NCI-H774 (cell line): Measurements from ENCODE around the gene CST6.
"Not testable (repeated sequence)": the region's sequence is repeated elsewhere in the genome, so short reads cannot be mapped to it uniquely, and the experiment has no call there.

Experiments
- DNase-seq: peaks from one replicate; lab custom pipeline; 2025; lab: John Stamatoyannopoulos, UW

The CST6 gene

DNA sequence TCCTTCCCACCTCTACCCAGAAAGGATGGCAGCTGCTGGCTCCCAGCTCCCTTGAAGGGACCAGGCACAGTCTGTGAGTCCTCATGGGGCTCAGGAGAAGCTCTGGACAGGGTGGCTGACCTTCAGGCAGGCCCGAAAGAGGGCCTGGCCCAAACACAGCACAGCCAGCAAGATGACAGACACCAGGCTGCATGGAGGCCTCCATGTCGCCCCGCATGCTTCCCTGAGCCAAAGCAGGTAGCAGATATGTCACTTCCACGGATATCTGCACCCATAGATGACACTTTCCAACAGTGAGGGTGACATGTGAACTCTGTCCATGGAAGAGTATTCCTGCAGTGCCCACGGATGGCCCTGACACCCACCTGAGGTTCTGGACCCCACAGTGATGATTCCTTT, 28.2 kb upstream of the CST6 start:
- DNase-seq: no peak

DNA sequence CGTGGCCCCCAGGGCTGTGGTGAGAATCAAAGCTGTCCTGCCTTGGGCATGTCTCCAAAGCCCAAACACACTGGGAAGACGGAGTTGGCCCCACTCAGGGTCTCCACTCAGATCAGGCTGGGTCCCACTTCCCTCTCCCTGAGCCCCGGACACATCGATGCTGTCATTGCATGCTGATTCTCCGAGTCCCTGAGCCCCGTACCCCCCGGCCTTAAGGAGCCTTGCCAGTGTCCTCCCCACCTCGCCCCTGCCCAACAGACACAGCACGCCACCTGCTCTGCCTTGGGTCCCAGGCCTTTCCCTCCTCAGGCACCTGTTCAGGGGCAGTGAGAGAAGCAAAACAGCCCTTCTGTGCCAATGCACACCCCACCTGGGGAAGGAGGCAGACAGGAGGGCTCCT, 24.5 kb upstream of the CST6 start:
- DNase-seq: no peak

DNA sequence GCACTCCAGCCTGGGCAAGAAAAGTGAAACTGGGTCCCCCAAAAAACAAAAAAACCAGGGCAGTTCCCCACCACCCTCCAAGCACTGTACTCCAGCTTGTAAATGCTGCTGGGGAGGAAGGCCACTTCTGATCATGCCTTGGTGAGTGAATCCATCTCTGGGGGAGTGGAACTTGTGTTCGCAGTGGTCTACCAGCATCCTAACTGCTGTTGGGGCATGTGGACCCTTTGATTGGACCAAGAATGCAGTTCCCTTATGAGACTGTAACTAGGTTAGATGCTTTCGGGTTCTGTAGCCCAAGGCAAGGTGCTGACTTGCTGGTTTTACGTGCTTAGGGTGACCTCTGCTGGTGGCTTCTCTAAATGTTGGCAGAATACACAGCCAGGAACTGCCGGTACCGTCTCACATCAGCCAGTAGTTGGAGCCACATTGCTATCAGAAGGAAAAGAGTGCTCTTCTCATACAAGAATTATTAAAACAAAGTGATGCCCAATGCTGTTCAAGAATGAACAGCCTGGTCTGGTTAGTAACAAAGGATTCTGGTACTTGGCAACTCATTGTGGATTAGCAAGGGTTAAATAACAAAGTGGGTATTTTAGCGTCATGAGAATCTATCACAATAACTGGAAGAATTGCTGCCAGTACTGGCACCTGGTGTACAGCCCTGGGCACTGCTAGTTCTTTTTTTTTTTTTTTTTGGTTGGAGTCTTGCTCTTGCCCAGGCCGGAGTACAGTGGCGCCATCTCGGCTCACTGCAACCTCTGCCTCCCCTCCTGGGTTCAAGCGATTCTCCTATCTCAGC, 22.8 kb upstream of the CST6 start:
- peak; percentile 91 for DNase-seq

DNA sequence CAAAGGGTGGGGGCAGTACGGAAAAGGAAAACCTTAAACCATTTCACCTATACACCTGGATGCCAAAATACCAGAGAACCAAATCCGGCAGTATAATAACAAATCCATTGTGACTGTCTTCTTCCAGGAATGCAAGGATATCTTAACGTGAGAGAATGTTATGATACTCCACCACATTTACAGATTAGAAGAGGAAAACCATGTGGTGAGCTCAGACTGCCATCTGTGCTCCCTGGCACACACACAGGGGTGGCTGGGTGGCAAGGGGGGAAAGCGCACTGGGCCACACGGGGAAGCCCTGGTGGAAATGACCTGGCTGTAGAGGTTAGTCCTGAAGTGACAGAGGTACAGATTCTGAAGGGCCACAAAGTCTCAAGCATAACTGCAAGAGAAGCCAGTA, 19.8 kb upstream of the CST6 start:
- DNase-seq: no peak

DNA sequence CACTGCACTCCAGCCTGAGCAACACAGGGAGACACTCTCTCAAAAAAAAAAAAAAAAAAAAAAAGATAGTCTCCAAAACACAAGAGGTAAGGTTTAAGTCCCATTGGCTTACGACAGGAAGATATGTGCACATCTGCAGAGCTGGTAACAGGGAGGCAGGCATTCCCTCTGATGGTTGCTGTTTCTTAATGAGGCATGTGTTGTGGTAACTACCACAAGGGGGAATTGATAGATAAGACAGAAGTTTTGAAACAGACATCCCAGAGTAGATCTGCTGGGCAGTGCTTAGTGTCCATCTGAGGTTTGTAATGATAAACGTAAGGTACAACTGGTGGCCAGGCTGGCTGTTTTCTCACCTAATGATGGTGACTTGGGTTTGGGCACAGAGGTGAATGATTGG, 14.5 kb upstream of the CST6 start:
- DNase-seq: no peak

DNA sequence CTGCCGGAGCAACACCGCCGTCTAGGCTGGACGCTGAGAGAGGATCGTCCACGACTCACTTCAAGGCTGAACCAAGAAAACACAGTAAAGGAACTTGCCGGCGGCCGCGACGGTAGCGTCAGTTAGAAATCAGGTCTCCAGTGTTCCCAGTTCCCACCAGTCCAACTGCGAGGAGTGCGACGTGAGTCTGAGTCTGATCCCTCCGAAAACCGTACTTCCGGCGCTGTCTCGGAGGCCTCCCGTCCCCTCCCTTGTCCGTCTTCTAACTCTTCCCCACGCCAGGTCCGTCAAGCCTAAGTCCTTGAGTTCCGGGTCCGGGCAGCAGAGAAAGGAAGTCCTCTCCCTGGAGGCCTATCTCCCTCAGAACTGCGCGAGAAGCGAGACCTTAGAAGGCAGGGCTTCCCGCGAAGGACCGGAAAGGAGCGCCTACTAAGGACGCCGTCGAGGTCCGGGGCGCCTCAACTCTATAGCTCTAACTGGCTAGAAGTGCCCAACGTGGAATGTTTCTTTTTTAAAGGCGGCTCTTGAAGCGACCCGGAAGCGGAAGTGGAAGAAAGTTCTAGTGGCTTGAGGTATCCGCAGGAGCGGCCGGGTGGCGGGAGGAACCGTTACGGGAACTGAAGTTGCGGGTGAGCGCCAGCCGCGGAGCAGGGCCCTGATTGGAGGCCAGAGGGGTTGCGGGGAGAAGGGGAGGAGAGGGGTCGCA, 9.7 kb upstream of the CST6 start, which contains the start of the genes BANF1 and EIF1AD:
Gene BANF1 (plus strand): TSS at position 562 of the 706 bp plus-strand sequence. CDS start 748 bp downstream, outside the sequence.
Gene EIF1AD (minus strand): TSS at position 216 of the 706 bp plus-strand sequence. CDS start 1,768 bp downstream, outside the sequence.
- peak; percentile 96 for DNase-seq

DNA sequence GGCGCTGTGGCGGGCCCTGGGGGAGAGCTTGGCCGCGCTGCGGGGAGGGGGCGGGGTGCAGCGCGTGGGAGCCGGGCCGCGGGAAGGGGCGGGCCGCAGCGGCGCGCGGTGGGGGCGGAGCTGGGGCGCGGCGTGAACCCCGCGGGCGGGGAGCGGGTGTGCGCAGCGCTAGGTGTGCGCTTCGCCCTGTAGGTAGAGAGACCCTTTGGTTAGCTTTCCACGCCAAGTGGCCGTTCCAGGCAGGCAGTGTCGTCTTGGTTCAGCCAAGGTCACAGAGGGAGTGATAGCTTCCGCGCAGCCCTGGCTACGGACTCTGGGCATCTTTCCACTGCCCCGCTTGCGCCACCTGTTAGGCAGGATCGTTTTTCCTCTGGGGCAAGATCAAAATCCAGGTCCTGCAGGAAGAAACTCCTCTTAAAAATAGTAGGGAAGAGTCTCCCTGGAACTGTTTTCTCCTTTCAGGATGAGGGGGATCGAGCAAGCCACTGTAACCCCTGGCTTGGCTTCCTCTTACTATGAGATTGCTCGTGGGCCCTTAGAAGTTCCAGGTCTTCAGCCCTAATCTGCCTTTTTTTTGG, 9.1 kb upstream of the CST6 start:
- no peak for DNase-seq

DNA sequence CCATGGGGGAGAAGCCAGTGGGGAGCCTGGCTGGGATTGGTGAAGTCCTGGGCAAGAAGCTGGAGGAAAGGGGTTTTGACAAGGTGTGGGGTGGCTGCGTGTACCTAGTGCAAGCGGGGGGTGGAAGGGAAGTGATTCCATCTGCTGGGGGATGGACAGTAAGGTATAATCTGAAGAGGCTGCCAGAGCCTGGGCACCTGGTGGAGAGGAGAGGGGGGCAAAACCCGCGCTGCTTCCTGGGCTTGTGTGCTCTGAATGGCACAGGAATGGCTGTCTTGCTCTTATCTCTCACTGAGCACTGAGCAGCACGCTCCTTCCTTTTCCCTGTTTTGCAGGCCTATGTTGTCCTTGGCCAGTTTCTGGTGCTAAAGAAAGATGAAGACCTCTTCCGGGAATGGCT, 8.5 kb upstream of the CST6 start:
- no peak for DNase-seq

DNA sequence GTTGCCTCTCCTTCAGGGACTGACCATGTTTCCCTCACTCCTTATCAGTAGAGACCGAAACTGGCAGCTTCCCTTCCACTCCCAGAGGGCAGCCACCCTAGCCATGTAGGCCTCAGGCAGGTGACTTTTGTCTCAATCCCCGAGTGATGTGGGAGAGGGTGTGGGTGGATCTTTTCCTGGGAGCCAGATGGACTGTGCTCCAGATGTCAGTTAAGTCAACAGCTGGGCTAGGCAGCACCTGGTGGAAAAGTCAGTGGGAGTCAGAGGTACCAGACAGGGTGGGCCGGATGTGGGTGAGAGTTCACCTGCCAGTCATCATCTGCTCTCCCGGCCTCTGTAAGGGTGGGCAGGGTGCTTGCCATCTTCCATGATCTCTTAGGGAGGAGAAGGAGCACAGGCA, 7.6 kb upstream of the CST6 start:
- DNase-seq: no peak

DNA sequence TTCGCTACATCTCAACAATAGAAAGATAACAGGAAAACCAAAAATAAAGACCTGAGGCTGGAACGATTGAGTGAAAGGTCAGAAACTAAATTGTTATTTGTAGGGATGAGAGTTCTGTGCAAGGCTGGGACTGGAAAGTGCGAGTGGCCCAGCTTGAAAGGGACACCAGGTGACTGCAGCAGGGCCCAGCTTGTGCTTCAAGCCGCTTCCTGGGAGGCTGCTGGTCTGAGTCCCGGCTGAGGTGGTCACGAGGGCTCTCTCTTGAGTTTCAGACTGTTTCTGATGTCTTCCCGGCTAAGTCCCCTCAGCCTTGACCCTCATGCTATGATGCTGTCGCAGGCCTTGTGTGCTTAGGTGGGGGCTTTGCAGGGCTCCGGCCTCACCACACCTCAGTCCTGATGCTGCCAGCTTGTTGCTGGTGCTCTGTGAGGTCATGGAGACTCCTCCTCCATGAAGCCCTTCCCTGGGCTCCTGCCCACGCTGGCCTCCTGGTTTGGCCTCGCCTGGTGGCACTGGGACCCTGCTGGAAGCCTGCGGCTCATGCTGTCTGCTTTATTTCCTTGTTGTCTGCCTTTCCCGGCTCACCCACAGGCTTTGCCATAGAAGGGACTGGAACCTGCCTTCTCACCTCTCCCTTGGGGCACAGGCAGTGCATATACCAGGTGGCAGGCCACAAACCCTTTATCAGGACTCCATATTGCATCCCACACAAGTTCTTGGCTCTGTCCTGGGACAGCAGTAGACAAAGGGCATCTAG, 5.5 kb upstream of the CST6 start:
- no peak for DNase-seq

DNA sequence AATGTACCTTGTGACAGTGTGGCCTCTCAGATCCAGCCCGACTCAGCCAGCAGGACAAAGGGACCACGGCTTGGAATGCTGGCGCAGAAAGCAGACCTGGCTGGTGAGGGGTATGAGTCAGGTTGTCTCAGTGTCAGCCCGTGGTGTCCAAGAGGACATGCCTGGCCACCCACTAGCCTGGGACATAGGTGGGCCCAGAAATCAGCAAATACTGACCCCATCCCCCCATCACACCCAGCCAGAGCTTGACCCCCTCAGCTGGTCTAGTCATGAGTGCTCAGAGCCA, 5.0 kb upstream of the CST6 start:
- no peak for DNase-seq

DNA sequence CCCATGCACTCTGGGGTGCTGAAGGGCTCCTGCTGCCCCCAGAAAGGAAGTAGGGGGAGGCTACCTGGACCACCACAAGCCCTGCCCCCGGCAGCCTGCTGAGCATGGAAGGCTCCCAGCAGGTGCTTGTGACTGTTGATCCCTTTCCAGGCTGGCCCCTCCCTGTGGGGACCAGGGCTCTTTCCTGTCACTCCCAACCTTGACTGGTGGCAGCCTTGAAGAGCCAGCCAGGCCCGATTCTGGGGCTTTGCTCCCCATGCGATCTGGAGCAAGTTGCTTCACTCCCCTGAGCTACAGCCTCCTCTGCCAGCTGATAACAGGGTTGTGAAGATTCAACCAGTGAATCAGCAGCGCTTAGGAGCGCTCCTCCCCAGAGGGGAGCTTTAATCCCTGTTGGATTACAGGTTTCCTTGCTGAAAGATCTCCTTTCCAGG, 4.6 kb upstream of the CST6 start:
- DNase-seq: no peak

DNA sequence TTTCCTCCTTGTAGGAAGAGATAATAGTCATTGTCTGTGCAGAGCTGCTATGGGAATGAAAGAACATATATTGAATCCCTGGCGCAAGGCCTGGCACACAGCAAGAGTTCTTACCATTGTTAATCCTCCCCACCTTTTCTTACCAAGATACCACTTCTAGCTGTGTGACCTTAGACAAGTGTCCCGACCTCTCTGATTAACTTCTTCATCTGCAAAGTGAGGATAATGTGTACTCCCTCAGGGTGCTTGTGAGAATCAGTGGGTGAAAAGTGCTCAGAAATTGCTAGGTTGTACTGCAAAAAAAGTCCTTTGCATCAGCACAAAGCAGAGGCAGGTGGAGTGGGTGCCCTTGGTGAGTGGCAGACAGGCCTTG, 3.7 kb upstream of the CST6 start:
- DNase-seq: no peak

DNA sequence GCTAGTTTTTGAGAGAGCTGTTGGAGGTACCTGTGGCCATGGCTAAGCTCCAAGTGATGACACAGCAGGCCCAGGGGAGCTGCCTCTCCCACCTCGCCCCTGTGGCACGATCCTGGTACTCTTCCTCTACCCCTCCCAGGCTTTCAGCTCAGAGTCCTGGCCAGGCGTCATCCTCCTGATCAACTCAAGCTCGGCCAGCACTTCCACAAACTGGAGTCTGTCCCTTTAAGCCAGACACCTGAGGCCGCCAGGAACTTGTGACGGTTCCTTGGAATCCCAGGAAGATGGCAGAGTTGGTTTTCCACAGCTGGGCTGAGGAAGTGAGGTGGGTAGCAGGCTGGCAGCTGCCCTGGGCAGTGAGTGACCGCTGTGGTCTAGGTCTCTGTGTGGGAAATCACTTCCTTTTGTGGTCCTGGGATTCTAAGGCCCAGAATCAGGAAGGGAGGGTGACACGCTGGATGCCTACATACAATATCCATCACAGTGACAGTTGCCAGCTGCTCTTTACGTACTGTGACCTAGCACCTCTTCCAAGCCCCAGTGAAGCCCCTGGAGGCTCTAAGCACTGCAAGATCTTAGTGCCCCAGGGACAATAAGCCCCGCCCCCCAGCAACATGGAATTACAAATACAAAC, 3.2 kb upstream of the CST6 start:
- DNase-seq: no peak

DNA sequence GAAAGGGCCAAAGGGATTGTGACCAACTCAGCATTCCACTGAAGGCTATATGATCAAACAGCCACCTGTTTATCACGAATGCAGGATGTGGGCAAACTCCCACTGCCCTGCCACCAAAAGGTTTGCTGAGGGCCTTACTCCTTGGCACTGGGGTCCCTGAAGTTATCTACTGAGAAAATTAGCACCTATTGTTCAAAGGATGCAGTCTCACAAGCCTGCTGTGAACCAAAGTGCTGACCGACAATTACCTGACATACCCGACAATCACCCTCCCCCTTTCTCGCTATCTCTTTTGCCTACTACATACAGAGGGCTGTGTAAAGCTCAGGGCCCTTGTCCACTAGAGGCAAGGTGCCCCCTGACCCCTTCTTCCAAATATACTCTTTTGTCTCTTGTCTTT, 1.8 kb upstream of the CST6 start:
- DNase-seq: not testable (repeated sequence)

DNA sequence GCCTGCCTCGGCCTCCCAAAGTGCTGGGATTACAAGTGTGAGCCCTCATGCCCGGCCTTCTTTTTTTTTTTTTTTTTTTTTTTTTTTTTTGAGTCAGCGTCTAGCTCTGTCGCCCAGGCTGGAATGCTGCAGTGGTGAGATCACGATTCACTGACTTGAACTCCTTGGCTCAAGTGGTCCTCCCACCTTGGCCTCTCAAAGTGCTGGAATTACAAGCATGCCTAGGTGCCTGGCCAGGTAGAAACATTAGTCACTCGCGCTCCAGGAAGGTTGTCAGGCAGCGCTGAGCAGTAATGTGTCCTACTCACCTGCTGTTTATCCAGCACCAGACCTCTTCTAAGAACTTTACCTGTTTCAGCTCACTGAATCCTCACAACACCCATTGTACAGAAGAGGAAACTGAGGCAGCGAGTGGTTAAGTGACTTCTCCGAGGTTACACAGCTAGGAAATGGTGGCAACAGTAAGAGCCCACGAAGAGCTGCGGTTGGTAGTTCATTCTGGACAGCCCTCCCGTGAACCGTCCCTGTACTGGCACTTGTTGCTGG, 496 bp upstream of the CST6 start:
- DNase-seq: no peak

DNA sequence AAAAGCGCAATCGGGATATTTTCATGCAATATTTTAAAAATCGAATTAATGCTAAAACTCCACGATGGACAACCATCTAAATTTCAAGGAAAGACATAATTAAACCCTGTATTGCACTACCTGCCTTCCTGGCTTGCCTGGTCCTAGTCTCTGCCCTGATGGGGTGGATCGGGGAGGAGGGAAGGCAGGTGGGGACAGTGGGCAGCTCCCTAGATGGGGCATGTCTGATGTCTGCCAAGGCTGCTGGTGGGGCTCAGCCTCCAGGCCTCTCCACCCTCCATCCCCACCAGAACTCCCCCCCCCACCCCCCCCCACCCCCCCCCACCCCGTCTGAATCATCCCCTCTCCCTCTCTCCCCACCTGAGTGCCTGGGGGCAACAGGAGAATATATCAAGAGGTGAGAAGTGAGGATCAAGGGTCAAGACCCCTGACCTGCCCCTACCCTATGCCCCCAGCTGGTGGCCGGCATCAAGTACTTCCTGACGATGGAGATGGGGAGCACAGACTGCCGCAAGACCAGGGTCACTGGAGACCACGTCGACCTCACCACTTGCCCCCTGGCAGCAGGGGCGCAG, 650 bp downstream of the CST6 start:
- no peak for DNase-seq

DNA sequence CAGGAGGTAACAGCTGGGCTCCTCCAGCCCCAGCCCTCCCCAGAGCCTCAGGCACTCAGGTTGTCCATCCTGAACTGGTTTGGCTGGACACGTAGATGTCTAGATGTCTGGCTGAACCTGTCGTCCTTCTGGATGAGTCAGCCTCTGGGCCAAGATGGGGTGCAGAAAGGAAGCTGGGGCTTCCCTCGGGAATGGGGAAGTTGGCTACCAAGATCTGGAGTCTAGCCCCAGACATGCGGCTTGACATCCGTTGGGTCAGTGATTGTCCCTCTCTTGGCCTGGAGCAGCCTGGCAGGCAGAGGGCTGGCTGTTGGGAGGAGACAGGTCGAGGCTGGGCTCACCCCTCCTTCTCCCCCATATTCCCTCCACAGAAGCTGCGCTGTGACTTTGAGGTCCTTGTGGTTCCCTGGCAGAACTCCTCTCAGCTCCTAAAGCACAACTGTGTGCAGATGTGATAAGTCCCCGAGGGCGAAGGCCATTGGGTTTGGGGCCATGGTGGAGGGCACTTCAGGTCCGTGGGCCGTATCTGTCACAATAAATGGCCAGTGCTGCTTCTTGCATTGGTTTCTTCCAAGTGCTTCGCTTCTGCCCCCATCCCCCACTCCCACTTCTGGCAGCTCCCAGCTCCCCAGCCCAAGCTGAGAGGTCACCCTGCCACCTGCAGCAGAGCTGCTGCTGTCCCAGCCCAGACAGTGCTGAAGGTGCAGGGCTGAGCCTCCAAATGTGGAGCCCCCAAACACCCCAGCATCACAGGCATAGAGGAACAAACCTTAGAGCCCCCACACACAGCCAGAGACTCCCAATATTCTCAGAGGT, 1.3 kb downstream of the CST6 start:
- no peak for DNase-seq

DNA sequence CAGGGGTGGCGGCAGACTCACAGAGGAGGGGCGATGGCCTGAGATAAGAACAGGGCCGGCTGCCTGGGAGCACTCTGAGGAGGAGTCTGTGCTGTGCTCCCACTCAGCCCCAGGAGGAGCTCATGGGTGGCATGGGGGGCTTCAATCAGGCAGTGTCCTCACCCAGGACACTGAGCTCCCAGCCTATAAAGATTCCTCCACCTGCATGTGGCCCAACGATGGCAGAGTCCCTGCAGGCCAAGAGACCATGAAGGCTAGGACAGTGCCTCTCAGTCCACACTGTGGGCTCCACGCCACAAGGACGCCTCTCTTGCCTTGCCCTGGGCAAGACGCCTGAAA, 1.9 kb downstream of the CST6 start:
- DNase-seq: no peak

DNA sequence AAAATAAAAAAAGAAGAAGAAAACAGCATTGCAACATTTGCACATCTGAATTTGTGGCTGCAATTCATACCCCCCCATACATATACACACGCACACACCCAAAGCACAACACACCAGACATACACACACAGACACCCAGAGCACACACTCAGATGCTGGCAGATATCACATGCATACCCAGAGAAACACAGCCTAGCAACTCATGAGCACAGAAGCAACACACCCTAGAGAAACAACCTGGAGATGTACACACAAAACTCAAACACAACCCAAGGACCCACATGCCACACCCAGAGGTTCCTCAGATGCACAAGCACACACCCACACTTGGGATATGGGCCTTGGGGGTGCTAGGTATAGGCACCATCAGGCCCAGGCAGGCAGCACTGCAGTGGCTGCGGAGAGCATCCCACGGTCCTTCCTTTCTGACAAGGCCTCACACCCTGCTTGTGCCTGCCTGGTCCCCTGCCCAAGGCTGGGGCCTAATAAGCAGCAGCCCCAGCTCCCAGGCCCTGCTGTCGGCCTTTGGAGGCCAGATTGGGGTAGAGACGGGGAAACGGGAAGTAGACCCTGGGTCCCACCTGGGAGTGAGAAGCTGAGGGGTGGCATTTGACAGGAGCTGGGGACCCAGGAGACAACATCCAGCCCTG, 3.1 kb downstream of the CST6 start:
- no peak for DNase-seq
